Subcutaneous adipose tissue (tissue), 4 donors: ENCODE measurements around the gene GIT2. TPM values are rescaled to one million over a fixed set of nuclear protein-coding genes. Genes with fewer than 3 reads are reported as not detected.

Source experiments
- total RNA-seq, 4 donors: library from RNA; depleted of rRNA; stranded (reverse); fragments of >200 nt; gene quantifications; one replicate each; pipeline ENCODE4 v1.1.0, GENCODE V29; 2016
- TF ChIP-seq, protein P1 (sequence below): fragments of 450-650 bp; IDR thresholded peaks from one replicate; pipeline ENCODE4 v1.5.1; 2016; ENCODE audit warnings: low read depth, mild to moderate bottlenecking, control low read depth, antibody characterized with exemption, moderate library complexity

The GIT2 gene
- total RNA-seq, 4 donors from 2014 or later: 41.8 to 66.3 (median 53.5) TPM

DNA sequence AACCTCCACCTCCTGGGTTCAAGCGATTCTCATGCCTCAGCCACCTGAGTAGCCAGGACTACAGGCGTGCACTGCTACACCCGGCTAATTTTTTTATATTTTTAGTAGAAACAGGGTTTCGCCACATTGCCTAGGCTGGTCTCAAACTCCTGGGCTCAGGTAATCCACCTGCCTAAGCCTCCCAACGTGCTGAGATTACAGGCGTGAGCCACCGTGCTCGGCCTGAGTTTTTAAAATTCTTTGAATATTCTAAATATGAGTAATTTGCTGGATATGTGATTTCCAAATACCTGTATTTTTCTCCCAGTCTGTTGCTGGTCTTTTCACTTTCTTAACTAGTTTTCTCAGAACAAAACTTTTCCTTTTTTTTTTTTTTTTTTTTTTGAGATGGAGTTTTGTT, 27.4 kb downstream of the GIT2 start:
- TF ChIP-seq, protein P1, sequence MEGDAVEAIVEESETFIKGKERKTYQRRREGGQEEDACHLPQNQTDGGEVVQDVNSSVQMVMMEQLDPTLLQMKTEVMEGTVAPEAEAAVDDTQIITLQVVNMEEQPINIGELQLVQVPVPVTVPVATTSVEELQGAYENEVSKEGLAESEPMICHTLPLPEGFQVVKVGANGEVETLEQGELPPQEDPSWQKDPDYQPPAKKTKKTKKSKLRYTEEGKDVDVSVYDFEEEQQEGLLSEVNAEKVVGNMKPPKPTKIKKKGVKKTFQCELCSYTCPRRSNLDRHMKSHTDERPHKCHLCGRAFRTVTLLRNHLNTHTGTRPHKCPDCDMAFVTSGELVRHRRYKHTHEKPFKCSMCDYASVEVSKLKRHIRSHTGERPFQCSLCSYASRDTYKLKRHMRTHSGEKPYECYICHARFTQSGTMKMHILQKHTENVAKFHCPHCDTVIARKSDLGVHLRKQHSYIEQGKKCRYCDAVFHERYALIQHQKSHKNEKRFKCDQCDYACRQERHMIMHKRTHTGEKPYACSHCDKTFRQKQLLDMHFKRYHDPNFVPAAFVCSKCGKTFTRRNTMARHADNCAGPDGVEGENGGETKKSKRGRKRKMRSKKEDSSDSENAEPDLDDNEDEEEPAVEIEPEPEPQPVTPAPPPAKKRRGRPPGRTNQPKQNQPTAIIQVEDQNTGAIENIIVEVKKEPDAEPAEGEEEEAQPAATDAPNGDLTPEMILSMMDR: no peak

DNA sequence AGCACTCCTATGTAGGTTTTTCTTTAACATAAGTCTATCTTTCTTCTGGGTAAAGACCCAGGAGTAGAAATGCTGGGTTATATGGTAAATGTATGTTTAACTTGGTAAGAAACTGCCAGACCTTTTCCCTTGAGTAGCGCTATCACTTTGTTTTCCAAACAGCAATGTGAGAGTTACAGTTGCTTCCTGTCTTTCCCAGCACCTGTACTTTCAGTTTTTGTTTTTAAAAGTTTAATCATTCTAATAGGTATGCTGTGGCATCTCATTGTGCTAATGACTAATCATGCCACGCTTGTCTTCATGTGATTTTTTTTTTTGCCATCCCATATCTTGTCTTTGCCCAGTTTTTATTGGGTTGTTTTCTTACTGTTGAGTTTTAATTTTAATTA, 28.1 kb downstream of the GIT2 start:
- TF ChIP-seq, protein P1: no peak

DNA sequence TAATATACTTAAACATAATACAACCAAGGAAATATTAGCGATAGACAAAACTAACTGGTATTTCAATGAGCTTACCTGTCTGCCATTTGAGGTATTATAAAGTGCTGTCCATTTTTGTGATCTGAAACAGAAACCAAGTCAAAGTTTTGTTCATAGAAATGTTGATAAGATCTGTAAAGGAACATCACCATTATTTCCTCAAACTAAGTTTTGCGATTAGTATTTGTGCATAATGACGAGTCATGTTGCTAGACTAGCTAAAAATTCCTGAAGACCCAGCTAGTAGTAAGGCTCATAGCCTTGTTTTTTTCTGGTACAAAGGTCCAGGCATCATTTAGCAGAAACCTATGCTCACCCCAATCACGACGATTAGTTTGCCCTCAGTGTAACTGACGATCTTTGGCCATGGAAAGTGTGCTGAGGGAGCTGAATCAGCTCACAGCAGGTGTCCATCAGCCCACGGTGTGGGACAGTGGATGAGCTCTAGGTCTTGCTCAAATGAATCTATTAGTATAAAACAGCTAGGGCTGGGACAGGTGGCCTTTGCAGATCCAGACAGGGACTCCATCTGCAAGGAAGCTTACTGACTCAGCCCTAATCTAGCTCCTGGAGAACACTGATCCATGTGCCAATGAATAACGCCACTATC, 28.7 kb downstream of the GIT2 start:
- TF ChIP-seq, protein P1: no peak

DNA sequence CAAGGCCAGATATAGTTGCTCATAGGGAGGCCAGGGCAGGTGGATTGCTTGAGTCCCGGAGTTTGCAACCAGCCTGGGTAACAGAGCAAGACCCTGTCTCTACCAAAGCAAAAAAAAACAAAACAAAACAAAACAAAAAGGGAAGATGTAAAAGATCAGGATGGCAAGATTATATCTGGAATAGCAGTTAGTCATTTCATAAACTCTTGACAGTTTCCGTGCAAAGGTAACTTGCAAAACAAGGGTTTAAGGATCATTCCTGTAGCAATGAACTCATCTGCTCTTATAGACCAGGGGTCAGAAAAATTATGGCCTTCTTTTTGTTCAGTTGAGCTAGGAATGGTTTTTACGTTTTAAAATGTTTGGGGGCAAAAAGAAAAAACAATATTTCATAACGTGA, 29.6 kb downstream of the GIT2 start:
- TF ChIP-seq, protein P1: no peak

DNA sequence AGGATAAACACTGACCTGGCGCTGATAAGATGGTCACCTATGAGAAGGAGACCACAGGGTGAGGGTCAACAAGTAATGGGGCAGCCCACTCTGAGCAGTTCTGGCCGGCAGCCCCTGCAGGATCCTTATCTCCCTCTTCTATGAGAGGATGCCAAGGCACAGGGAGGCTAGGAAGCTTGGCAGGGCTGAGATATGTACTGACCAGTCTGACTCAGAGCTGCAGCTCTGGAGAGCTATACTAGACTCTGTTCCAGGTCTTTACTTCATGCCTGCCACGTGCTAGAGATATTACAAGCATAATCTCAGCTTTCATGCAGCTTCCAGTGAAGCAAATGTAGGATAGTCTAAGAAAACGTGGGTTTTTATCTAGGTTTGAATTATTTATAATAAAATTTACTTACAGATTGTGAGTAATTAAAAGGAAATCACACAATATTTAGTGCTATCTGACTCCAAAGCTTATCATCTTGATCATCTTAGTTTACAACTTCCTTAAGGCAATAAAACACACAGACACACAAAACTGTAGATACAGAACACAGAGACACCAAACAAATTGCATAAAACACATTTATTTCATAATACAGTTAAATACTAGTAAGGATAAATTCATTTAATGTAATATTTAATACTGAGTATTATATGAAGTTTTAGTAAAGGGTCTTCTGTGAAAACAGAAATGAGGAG, 32.3 kb downstream of the GIT2 start:
- TF ChIP-seq, protein P1: no peak

DNA sequence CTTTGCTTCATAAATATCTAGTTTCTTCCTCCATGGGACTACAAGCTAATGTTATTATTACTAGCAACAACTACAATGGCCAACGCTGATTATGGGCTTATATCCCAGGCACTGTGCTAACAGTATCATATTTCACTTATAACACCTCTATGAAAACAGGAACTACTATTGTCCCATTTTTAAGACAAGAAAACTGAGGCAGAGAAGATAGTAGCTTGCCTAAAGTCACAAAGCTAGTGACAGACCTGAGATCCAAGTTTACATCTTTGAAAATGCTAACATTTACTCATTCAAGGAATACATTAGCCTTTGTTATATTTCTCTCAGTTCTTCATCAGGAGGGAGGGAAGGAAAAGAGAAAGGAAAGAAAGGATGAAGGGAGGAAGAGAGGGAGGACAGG, 32.8 kb downstream of the GIT2 start:
- TF ChIP-seq, protein P1: no peak

DNA sequence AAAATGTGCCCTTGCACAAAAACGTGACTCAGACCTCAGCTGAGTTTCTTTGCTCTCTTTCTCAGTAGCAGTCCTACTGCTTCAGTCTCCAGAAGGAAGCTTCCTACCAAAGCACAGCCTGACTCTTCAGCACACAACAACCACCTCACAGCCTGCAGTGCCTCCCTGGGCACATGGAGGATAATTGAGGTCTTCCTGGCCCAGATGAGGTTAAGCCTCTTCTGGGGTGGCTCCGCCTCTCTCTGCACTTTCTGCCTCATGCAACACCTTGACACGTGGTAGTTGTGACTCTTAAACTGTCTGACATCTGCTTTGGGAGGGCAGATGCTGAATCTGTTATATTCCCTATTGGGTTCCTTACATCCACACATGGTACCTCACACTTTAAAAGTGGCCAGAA, 33.8 kb downstream of the GIT2 start:
- TF ChIP-seq, protein P1: no peak
